Neural cell (in vitro differentiated cells): ENCODE data around the gene TBL1X. TPM values are rescaled to one million over a fixed set of nuclear protein-coding genes. Genes with fewer than 3 reads are reported as not detected.

Experiments used
- H2AFZ ChIP-seq: fragments of 200-600, 300-800 bp; sonication (generic), shearing (Covaris generic); 2 replicates; pipeline ENCODE4 v1.6.0; 2014; ENCODE audit warnings: low read depth, mild to moderate bottlenecking, antibody characterized with exemption, low read length, moderate library complexity
- H3F3A ChIP-seq: fragments of 200-600 bp; shearing (Covaris generic); 2 replicates; pipeline ENCODE4 v1.6.1; 2016; ENCODE audit warnings: mild to moderate bottlenecking, moderate library complexity, mixed read lengths, antibody characterized with exemption, low read length; ENCODE audit not compliant: insufficient read depth, poor library complexity, severe bottlenecking
- H3K27ac ChIP-seq: fragments of 200-600, 300-800 bp; sonication (generic), shearing (Covaris generic); 2 replicates; pipeline ENCODE4 v1.5.1; 2014; ENCODE audit warnings: mild to moderate bottlenecking, low read length, moderate library complexity
- H3K27me3 ChIP-seq: fragments of 300-800, 200-600 bp; sonication (generic), shearing (Covaris generic); 2 replicates; pipeline ENCODE4 v1.6.0; 2014; ENCODE audit warnings: mild to moderate bottlenecking, low read depth, low read length, moderate library complexity; ENCODE audit not compliant: insufficient read depth
- H3K36me3 ChIP-seq: fragments of 300-800, 200-600 bp; sonication (generic), shearing (Covaris generic); 2 replicates; pipeline ENCODE4 v1.5.1; 2014; ENCODE audit warnings: mild to moderate bottlenecking, antibody characterized with exemption, low read length, moderate library complexity; ENCODE audit not compliant: insufficient read depth
- H3K4me2 ChIP-seq: fragments of 300-800, 200-600 bp; sonication (generic), shearing (Covaris generic); 2 replicates; pipeline ENCODE4 v1.6.0; 2014; ENCODE audit warnings: mild to moderate bottlenecking, low read length
- H3K4me3 ChIP-seq: fragments of 300-800, 200-600 bp; sonication (generic), shearing (Covaris generic); 2 replicates; pipeline ENCODE4 v1.5.1; 2014; ENCODE audit warnings: mild to moderate bottlenecking, low read length, moderate library complexity
- H3K79me2 ChIP-seq: fragments of 200-600 bp; shearing (Covaris generic); replicated peaks from 2 replicates; pipeline ENCODE4 v1.6.0; 2014; ENCODE audit warnings: mild to moderate bottlenecking, low read length, moderate library complexity; ENCODE audit not compliant: insufficient read depth
- H3K9ac ChIP-seq: fragments of 300-800, 200-600 bp; sonication (generic), shearing (Covaris generic); 2 replicates; pipeline ENCODE4 v1.6.1; 2016; ENCODE audit warnings: mild to moderate bottlenecking, low read length, mixed read lengths
- H3K9me2 ChIP-seq: fragments of 200-600 bp; shearing (Covaris generic); 2 replicates; pipeline ENCODE4 v1.6.1; 2016; ENCODE audit warnings: mild to moderate bottlenecking, low read length, mixed read lengths; ENCODE audit not compliant: insufficient read depth
- H3K9me3 ChIP-seq: fragments of 200-600, 300-800 bp; sonication (generic), shearing (Covaris generic); 2 replicates; pipeline ENCODE4 v1.6.1; 2016; ENCODE audit warnings: mild to moderate bottlenecking, mixed run types, low read length, moderate library complexity, mixed read lengths
- H4K20me1 ChIP-seq: fragments of 200-600 bp; shearing (Covaris generic); 2 replicates; pipeline ENCODE4 v1.6.1; 2016; ENCODE audit warnings: mild to moderate bottlenecking, mixed run types; ENCODE audit not compliant: insufficient read depth
- EP300 ChIP-seq: fragments of 450-650 bp; conservative IDR thresholded peaks from 2 replicates; pipeline ENCODE4 v1.6.1; 2014; ENCODE audit warnings: antibody characterized with exemption, mild to moderate bottlenecking, moderate library complexity; ENCODE audit not compliant: poor library complexity, severe bottlenecking
- EZH2 ChIP-seq: fragments of 200-600, 300-800 bp; shearing (Covaris generic), sonication (generic); IDR thresholded peaks from 2 replicates; pipeline ENCODE4 v1.6.1; 2014; ENCODE audit warnings: antibody characterized with exemption, low read length, borderline replicate concordance, mild to moderate bottlenecking; ENCODE audit not compliant: insufficient read depth, poor library complexity, severe bottlenecking
- MXI1 ChIP-seq: fragments of 450-650 bp; conservative IDR thresholded peaks from 2 replicates; pipeline ENCODE4 v1.6.1; 2014; ENCODE audit warnings: antibody characterized with exemption, mild to moderate bottlenecking; ENCODE audit not compliant: poor library complexity, severe bottlenecking
- POLR2AphosphoS5 ChIP-seq: IDR thresholded peaks from 2 replicates; pipeline ENCODE4 v1.6.1; 2012
- RAD21 ChIP-seq: fragments of 450-650 bp; conservative IDR thresholded peaks from 2 replicates; pipeline ENCODE4 v1.6.1; 2014; ENCODE audit warnings: antibody characterized with exemption, mild to moderate bottlenecking, moderate library complexity
- SMC3 ChIP-seq: fragments of 450-650 bp; conservative IDR thresholded peaks from 2 replicates; pipeline ENCODE4 v1.6.1; 2014; ENCODE audit warnings: antibody characterized with exemption, mild to moderate bottlenecking, moderate library complexity; ENCODE audit not compliant: poor library complexity
- TAF1 ChIP-seq: IDR thresholded peaks from 2 replicates; pipeline ENCODE4 v1.6.1; 2012; ENCODE audit warnings: low read depth
- polyA plus RNA-seq: library from polyadenylated mRNA; depleted of rRNA; stranded (reverse); fragments of >200 nt; gene quantifications from 2 replicates; pipeline ENCODE4 v1.2.3, GENCODE V29; 2014
- TF ChIP-seq, protein P1 (sequence below): IDR thresholded peaks from 2 replicates; pipeline ENCODE4 v1.6.1; 2012; ENCODE audit warnings: borderline replicate concordance
- TF ChIP-seq, protein P2 (sequence below): fragments of 450-650 bp; IDR thresholded peaks from 2 replicates; pipeline ENCODE4 v1.5.1; 2014; ENCODE audit warnings: antibody characterized with exemption, mild to moderate bottlenecking, moderate library complexity; ENCODE audit not compliant: poor library complexity, severe bottlenecking

TBL1X gene
- polyA plus RNA-seq, 1 donor from 2014 or later = 2.2 TPM

- no peak overlapping the region for H3K4me2 ChIP-seq
- H3F3A ChIP-seq = no peaks in the 10 kb centered on the region
- H3K27ac ChIP-seq = no peak overlapping the region
- no peaks in the 10 kb centered on the region for H3K27me3 ChIP-seq
- H4K20me1 ChIP-seq = no peaks in the 10 kb centered on the region
- no peaks in the 10 kb centered on the region for H3K9me2 ChIP-seq
- H3K9ac ChIP-seq = no peak overlapping the region
- H3K36me3 ChIP-seq = no peaks in the 10 kb centered on the region
- no peaks in the 10 kb centered on the region for H3K79me2 ChIP-seq
- no peak overlapping the region for H2AFZ ChIP-seq
- no peak for TF ChIP-seq TAF1
- TF ChIP-seq, protein P1, sequence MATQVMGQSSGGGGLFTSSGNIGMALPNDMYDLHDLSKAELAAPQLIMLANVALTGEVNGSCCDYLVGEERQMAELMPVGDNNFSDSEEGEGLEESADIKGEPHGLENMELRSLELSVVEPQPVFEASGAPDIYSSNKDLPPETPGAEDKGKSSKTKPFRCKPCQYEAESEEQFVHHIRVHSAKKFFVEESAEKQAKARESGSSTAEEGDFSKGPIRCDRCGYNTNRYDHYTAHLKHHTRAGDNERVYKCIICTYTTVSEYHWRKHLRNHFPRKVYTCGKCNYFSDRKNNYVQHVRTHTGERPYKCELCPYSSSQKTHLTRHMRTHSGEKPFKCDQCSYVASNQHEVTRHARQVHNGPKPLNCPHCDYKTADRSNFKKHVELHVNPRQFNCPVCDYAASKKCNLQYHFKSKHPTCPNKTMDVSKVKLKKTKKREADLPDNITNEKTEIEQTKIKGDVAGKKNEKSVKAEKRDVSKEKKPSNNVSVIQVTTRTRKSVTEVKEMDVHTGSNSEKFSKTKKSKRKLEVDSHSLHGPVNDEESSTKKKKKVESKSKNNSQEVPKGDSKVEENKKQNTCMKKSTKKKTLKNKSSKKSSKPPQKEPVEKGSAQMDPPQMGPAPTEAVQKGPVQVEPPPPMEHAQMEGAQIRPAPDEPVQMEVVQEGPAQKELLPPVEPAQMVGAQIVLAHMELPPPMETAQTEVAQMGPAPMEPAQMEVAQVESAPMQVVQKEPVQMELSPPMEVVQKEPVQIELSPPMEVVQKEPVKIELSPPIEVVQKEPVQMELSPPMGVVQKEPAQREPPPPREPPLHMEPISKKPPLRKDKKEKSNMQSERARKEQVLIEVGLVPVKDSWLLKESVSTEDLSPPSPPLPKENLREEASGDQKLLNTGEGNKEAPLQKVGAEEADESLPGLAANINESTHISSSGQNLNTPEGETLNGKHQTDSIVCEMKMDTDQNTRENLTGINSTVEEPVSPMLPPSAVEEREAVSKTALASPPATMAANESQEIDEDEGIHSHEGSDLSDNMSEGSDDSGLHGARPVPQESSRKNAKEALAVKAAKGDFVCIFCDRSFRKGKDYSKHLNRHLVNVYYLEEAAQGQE = no peak
- no peak for TF ChIP-seq RAD21
- TF ChIP-seq SMC3 = no peak
- TF ChIP-seq EZH2 = no peak
- TF ChIP-seq, protein P2, sequence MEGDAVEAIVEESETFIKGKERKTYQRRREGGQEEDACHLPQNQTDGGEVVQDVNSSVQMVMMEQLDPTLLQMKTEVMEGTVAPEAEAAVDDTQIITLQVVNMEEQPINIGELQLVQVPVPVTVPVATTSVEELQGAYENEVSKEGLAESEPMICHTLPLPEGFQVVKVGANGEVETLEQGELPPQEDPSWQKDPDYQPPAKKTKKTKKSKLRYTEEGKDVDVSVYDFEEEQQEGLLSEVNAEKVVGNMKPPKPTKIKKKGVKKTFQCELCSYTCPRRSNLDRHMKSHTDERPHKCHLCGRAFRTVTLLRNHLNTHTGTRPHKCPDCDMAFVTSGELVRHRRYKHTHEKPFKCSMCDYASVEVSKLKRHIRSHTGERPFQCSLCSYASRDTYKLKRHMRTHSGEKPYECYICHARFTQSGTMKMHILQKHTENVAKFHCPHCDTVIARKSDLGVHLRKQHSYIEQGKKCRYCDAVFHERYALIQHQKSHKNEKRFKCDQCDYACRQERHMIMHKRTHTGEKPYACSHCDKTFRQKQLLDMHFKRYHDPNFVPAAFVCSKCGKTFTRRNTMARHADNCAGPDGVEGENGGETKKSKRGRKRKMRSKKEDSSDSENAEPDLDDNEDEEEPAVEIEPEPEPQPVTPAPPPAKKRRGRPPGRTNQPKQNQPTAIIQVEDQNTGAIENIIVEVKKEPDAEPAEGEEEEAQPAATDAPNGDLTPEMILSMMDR = no peak
- no peak for TF ChIP-seq MXI1
- no peak for TF ChIP-seq POLR2AphosphoS5
- no peak for TF ChIP-seq EP300
- no peak overlapping the region for H3K4me3 ChIP-seq
- H3K9me3 ChIP-seq = no peaks in the 10 kb centered on the region
Observed at GRCh38 chrX:9658409-9658808, 193.6 kb downstream of the TBL1X start.

DNA sequence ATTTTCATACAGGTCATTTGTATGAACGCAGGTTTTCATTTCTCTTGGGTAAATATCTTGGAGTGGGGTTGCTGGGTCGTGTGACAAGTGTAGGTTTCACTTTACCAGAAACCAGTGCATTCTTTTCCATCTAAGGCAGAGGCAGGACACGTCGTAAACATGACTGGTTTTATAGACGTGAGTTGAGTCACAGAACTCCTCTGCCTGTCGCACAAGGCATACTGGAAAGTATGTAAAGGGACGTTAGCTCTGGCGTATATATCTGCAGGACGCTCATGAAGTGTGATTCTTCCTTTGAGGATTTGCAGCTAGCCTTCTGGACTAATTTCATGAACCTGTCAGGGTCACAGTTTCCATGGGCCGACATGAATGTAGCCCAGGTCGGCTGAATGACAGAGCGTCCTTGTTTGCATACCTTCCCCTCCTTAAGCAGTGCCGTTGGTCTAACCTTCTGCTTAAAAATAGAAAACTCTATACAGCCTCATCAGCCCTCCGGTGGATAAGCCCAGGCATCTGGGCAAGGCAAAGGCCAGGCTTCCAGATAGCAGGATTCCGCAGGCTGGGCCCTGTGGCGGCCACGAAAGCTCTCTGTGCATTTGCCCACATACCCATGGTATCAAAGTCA lies 194.8 kb downstream of the TBL1X start:
- Histone ChIP-seq H3K4me2 (no peak overlapping the region), H3K79me2 (no peaks in the 10 kb centered on the region), H3K9ac (no peak overlapping the region)

More for the DNA sequence above, 194.8 kb downstream of the TBL1X start:
- Histone ChIP-seq H3K27me3 (no peaks in the 10 kb centered on the region), H3K4me3 (no peak overlapping the region), H4K20me1 (no peaks in the 10 kb centered on the region), H3K9me3 (no peaks in the 10 kb centered on the region), H3F3A (no peaks in the 10 kb centered on the region), H3K36me3 (no peaks in the 10 kb centered on the region), H3K9me2 (no peaks in the 10 kb centered on the region), H3K27ac (no peak overlapping the region), H2AFZ (no peak overlapping the region)
- TF ChIP-seq, protein P2 = no peak
- TF ChIP-seq EP300 = no peak
- no peak for TF ChIP-seq SMC3
- no peak for TF ChIP-seq MXI1
- TF ChIP-seq, protein P1 = no peak
- no peak for TF ChIP-seq RAD21
- no peak for TF ChIP-seq EZH2
- no peak for TF ChIP-seq TAF1
- TF ChIP-seq POLR2AphosphoS5 = no peak
